RCC 7860 (cell line): Measurements from ENCODE around the gene PABPC1L.

Experiments
- DNase-seq: peaks from one replicate; pipeline ENCODE4 v3.0.0-alpha.2; 2015; ENCODE audit warnings: low spot score
- FAIRE-seq: peaks from 2 replicates; lab custom pipeline; 2012; peaks lifted over from hg19 to GRCh38; lab: Jason Lieb, UNC

Gene PABPC1L

DNA sequence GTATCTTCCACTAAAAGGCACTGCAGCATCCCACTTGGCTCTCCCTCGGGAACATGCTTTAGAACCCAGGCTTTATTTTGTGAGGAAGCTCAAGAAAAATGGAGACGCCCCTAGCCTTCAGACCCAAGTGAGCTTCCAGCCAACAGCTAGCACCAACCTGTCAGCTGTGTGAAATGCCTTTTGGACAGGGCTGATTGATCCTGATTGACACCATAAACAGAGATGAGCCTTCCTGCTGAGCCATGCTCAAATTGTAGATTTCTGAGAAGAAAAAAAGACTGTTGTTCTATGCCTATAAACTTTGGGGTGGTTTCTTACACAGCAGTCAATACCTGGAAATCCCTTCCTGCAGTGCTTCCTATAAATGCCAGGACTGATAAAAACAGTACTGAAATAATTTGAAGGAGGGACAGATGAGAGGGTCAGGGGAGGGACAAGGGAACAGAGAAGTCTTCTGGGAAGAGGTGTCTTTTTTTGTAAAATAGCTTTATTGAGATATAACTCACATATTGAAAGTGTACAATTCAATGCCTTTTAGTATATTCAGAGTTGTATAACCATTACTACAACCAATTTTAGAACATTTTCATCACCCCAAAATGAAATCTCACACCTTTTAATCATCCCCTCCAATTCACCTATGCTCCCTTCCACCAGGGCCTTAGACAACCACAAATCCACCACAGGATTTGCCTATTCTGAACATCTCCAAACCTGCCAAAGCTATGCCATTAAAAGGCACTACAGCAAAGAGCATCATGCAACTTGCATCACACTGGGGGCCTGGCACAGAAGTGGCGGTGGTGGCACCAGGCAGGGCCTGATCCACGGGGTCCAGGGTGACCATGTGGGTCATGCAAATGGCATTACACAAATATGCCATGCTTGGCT is 53.7 kb downstream of the PABPC1L start:
- FAIRE-seq (no peak), DNase-seq (no peak)

DNA sequence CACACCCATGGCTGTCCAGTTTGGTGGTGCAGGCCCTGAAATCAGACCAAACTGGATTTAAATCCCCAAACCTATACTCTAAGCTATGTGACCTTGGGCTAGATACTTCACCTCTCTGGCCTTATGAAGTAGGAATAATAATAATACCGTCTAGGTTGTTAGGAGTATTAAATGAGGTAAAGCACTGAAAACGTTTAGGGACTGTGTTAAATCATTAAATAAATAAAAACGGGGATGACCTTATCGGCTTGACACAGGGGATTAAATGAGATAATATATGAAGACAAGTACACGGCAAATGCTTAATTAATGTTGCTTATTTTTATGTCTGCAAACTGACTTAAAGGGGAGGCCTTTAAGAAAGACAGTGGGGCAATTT is 55.8 kb downstream of the PABPC1L start:
- FAIRE-seq (no peak), DNase-seq (no peak)

DNA sequence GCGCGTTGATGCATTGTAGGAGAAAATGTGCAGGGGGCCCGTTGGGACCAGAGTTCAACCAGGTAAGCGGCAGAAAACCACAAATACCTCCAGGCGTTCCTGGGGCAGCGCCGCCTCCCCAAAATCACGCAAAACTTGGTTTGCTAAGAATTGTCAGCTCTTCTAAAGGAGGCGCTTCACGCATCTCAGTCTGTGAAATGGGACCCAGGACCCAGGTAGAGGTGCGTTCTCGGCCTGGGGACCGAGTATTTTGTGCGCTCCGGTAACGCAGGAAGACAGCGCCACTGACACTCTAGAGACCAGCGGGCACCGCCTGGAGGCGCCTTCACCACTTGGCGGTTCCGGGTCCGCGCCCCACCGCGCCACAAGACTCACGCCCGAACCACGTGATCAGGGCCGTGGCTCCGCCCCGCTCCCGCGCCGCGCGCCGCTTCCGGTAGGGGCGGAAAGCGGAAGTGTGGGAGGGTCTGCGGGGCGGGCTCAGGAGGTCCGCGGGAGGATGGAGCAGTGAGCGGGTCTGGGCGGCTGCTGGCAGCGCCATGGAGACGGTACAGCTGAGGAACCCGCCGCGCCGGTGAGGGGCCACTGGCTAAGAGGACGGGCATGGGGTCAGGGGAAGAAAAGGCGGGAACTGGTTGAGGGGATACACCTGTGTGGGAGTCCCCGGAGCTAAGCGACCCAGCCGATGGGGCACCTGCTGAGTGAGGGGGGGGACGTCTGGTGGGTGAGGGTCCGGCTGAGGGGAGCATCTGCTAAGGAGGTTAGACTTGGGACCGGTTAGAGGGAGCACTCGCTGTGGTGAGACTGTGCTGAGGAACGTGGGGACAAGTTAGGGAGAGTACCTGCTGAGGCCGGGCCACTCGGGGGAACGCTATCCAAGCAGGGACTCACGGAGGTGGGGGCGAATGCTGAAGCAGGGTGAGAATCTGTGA is 56.4 kb downstream of the PABPC1L start, which contains the start of gene STK4:
TSS of gene STK4 (plus strand) at position 483 of the 932 bp plus-strand sequence. CDS start at position 540, 57 bp downstream.
- FAIRE-seq, result peak; percentile 32

DNA sequence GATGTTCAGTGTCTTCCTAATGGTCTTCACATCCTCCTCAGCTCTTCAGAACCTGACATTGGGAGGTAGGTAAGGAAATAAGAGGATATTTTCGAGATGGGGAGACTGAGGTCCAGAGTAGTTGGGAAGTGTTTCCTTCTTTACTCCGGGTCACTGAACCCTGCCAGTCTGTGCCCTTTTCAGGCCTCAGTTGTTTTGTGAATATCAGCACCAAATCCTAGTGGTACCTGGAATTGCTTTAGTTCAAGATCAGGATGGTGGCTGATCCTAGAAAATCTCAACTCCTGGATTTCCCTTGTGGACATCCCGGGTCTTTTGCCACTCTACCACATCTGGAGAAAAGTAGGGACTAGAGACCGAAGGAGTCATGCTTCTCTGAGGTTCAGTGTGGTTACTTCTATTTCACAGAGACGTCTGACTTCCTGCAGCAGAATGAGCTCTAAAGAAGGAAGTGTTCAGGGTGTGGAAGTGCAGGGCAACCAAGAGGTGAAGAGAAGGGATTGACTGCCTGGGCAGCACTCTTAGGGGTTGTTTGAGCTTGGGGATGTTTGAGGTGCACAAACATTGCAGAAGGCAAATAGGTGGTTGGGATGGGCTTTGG is 57.4 kb downstream of the PABPC1L start:
- FAIRE-seq, result no peak
- peak; percentile 36 for DNase-seq

More for the DNA sequence above, 56.4 kb downstream of the PABPC1L start, which contains the start of gene STK4:
- peak; percentile 83 for DNase-seq

DNA sequence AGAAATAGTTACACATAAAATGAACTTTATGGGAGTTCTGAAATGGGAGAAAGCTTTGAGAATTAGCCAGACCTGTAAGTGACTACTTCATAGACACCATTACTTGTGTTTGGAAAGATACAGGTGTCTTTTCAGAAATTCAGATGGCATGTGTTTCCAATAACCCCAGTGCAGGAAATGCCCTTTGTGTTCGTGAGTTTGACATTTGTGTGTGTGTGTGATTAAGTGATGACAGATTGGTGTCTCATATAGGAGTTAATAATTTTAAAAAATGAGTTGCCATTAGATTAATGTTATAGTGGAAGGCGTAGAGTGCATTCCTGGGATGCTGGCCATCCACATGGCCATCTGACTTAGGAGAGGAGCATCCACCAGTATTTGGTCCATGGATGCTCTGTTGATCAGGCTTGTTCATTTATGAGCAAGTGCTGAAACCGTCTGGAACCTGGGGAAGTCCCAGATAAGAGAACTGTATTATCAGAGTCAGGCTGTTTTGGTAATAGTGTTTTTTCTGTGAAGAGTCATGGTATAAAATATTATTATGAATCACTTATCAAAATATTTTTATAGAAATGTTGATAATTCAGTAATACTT is 59.5 kb downstream of the PABPC1L start:
- FAIRE-seq (no peak), DNase-seq (no peak)

DNA sequence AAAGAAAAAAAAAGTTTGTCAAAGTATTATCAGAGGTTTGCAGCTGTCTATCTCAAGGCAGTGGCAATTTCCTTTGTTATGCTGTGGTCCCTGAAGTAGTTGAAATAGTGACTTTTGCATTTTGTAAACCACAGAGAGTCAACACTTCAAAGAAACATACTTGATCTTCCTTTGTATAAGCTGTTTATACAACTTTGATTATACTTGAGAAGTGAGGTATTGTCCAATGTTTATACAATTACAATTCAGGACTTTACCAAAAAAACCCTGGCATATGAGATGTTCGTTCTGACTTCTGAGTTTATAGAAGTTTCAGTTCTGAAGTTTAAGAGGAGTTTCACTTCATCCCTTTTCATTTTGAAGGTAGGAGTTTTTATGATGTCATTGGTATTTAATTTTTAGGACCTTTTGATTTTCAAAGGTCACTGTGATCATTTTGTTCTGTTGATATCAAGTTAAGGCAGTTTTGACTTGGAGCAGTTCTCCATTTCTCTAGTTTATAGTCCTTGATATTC is 60.4 kb downstream of the PABPC1L start:
- no peak for DNase-seq
- FAIRE-seq, result no peak

DNA sequence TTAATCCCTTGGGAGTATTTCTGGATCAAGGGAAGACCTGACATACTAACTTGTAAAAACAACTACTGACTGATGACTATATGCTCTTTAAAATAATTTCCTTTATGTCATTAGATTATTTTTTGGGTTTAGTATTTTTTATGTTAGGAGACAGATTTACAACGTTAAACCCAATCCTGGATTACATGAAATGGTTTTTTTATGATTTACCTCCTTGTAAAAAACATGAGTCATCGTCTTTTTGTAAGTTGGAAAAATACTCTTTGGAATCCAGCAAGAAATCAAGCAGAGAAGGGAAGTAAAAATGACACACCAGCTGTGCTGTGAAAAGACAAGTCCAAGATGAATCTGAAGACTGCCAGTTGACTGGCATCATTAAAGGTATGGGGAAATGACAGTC is 63.2 kb downstream of the PABPC1L start:
- no peak for FAIRE-seq
- DNase-seq, result no peak

DNA sequence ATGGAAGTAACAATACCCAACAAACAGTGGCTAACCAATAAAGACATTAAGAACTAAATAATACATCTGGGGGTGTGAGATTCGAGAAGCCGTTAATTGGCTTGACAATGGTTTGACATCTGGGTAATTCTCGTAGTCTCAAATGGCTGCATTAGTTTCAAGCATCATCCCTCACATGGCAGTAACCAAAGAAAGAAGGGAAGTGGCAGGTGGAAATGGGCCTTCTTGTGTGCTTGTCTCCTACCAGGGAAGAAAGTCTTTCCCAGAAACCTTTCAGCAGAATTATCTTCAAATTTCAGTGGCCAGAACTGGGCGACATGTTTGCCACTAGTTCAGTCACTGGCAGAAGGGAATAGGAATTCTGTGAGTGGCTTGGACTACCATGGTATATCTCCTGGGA is 66.8 kb downstream of the PABPC1L start:
- FAIRE-seq, result no peak
- DNase-seq, result no peak

DNA sequence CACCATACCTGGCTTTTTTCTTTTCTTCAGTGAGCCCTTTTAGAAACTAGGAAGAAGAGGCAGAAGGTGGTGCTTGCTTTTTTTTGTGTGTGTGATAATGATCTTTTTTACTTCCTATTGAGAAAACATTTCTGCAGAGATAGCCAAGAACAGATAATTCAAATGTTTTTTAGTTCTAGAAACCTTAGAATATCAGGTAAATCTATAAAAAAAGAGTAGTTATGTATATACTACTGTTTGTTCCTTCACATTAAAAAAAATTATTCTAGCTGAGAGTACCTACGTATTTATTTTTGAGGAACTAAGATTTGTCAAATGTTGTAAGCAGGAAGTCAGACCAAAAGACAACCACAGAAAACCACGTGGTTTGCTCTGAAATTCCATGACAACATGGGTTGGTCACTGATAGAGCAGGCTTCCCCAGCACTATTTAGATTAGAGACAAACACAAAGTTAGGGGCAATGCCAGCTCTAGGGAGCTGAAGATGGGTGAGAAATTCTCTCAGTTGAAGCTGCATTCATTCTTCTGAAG is 69.3 kb downstream of the PABPC1L start:
- FAIRE-seq (no peak), DNase-seq (no peak)

DNA sequence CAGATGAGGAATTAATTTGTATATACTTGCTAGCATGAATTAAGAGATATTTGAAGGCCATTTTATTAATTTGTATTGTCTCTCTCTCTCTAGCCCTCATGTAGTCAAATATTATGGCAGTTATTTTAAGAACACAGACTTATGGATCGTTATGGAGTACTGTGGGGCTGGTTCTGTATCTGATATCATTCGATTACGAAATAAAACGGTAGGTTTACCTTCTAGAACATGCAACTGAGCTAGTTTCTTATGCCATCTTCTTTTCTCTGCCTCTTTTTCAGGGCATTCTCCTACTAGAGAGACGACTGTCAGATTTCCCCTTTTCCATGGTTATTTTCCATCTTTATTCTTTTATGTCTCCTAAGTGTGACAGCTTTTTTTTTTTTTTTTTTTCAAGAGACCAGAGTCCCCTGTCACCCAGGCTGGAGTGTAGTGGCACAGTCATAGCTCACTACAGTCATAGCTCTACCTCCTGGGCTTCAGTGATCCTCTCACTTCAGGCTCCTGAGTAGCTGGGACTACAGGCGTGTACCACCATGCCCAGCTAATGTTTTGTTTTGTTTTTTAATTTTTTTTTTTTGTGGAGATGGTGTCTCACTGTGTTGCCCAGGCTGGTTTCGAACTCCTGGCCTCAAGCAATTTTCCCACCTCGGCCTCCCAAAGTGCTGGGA is 72.0 kb downstream of the PABPC1L start:
- FAIRE-seq, result no peak
- DNase-seq, result no peak

DNA sequence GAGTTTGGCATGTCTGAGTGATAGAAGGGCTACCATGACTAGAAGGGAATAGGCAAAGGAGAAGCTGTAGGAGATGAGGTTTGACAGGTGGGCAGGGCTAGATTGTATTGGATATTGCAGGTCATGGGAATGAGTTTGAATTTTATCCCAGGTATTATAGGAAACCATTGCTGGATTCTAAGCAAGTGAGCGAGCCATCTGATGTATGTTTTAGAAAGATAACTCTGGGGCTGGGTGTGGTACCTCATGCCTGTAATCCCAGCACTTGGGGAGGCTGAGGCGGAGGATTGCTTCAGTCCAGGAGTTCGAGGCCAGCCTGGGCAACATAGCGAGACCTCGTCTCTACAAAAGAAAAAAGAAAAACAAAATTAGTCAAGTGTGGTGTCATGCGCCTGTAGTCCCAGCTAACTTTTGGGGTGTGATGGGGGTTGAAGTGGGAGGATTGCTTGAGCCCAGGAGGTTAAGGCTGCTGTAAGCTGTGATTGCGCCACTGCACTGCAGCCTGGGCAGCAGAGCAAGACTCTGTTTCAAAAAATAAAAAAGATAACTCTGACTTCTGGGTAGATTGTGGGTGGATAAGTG is 73.3 kb downstream of the PABPC1L start:
- DNase-seq, result no peak
- FAIRE-seq, result no peak

DNA sequence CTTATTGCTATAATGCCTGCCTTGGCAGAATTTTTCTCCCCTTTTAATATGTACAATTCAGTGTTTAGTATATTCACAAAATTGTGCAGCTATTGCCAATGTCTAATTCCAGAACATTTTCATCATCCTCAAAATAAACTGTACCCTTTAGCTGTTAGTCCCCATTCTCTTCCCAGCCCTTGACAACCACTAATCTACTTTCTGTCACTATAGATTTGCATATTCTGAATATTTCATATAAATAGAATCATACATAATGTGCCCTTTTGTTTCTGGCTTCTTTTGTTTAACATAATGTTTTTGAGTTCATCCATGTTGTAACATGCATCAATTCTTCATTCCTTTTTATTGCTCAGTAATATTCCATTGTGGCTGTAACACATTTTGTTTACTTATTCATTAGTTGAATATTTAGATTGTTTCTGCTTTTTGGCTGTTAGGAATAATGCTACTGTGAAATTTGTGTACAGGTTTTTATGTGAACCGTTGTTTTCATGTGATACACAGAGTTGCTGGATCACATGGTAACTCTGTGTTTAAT is 78.8 kb downstream of the PABPC1L start:
- no peak for DNase-seq
- FAIRE-seq, result no peak
